ENCODE results near the gene NFATC2. TPM values are rescaled to one million over a fixed set of nuclear protein-coding genes. Genes with fewer than 3 reads are reported as not detected.

The NFATC2 gene
- total and polyA plus RNA-seq, 2 of the 8 experiments (the other 6 are each of a cell fraction or from before 2014, with no cell fraction given), result 0.27 to 0.91 TPM

GRCh38 chr20:51551186-51551585, 8.7 kb upstream of the NFATC2 start (continued):
- TF ChIP-seq KDM4A (IDR thresholded peaks at IDR 0.05; ENCODE audit: low read depth, low read length, severe bottlenecking), result no peak
- TF ChIP-seq CBX8 (IDR thresholded peaks at IDR 0.05; ENCODE audit: borderline replicate concordance, low read depth, low read length), result no peak
- no peak for TF ChIP-seq CHD1 (IDR thresholded peaks at IDR 0.05; ENCODE audit: low read depth, low read length)
- no peak for TF ChIP-seq ASH2L (IDR thresholded peaks at IDR 0.05; ENCODE audit: low read length)
- TF ChIP-seq, protein P1, sequence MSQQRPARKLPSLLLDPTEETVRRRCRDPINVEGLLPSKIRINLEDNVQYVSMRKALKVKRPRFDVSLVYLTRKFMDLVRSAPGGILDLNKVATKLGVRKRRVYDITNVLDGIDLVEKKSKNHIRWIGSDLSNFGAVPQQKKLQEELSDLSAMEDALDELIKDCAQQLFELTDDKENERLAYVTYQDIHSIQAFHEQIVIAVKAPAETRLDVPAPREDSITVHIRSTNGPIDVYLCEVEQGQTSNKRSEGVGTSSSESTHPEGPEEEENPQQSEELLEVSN (IDR thresholded peaks at IDR 0.05), result no peak
- TF ChIP-seq CEBPB (IDR thresholded peaks at IDR 0.05; ENCODE audit: low read depth, low read length), result no peak
